ENCODE data around the gene ISLR. TPM values are rescaled to one million over a fixed set of nuclear protein-coding genes. Genes with fewer than 3 reads are reported as not detected.

ISLR gene
- total and polyA plus RNA-seq, 12 donors, result 8.8 to 19.7 (median 13.2) TPM

GRCh38 chr15:74174219-74174957 lies 878 bp downstream of the ISLR start:
- peak; percentile 21 to 70 (median 57) for ATAC-seq
- Histone ChIP-seq H3K27ac (peak overlapping the region; percentile 22 to 93 (median 82)), H3K4me1 (peaks cover 11 to 93% (median 54%) of the 10 kb centered on the region in 9 donors), H3K4me3 (peak overlapping the region in 9 of 10 donors; percentile 3 to 54 (median 47)), H3K27me3 (no peaks in the 10 kb centered on the region), H3K36me3 (no peaks in the 10 kb centered on the region), H3K9me3 (no peaks in the 10 kb centered on the region)
- TF ChIP-seq CTCF (IDR thresholded peaks at IDR 0.05), result no peak
- intact Hi-C loops (cut with DNase I), result loop anchor here in 1 of 10 donors (5.0 kb wide), 1 partner anchor 37 kb away; no protein-coding TSS in a partner anchor
- 60 to 63% methylated on average over 20 of the region's 20 CpGs for WGBS, 2 donors
- peak; percentile 35 to 57 for DNase-seq

GRCh38 chr15:74174958-74175253 lies 1.4 kb downstream of the ISLR start:
- TF ChIP-seq CTCF (IDR thresholded peaks at IDR 0.05), result no peak
- ATAC-seq, result no peak
- peak overlapping the region in 7 of 10 donors; percentile 72 to 93 (median 84) for H3K27ac ChIP-seq
- intact Hi-C loops (cut with DNase I), result loop anchor here in 3 of 10 donors (5.0 kb wide), 2 partner anchors 38 to 142 kb away; no protein-coding TSS in a partner anchor
- no peaks in the 10 kb centered on the region for H3K27me3 ChIP-seq
- H3K4me3 ChIP-seq, result peak overlapping the region in 9 of 10 donors; percentile 3 to 54 (median 47)
- H3K4me1 ChIP-seq, result peaks cover 15 to 96% (median 59%) of the 10 kb centered on the region in 9 donors
- no peak for DNase-seq
- no peaks in the 10 kb centered on the region for H3K36me3 ChIP-seq
- H3K9me3 ChIP-seq, result no peaks in the 10 kb centered on the region
- 72 to 78% methylated on average over 14 of the region's 14 CpGs for WGBS, 2 donors

GRCh38 chr15:74175271-74176191 lies 2.0 kb downstream of the ISLR start:
- intact Hi-C loops (cut with DNase I), result loop anchor here in 2 of 10 donors (5.0 kb wide), 2 partner anchors 38 to 142 kb away; no protein-coding TSS in a partner anchor
- no peak for TF ChIP-seq CTCF (IDR thresholded peaks at IDR 0.05)
- no peaks in the 10 kb centered on the region for H3K27me3 ChIP-seq
- H3K27ac ChIP-seq, result peak overlapping the region in 4 of 10 donors; percentile 84 to 93 (median 90)
- WGBS, 2 donors, result 91 to 92% methylated on average over 45 of the region's 45 CpGs
- no peaks in the 10 kb centered on the region for H3K36me3 ChIP-seq
- no peak for ATAC-seq
- H3K4me1 ChIP-seq, result peaks cover 18 to 97% (median 62%) of the 10 kb centered on the region in 9 donors
- H3K4me3 ChIP-seq, result peak overlapping the region in 8 of 10 donors; percentile 9 to 54 (median 48)
- no peaks in the 10 kb centered on the region for H3K9me3 ChIP-seq
- DNase-seq, result no peak

Data from heart right ventricle (tissue), 16 donors.